Ishikawa (cell line): Measurements from ENCODE around the gene GRID2.
A peak's percentile ranks its signal among the peaks of the same experiment; 100 is the strongest.

Source experiments
- CEBPB ChIP-seq: IDR thresholded peaks from 2 replicates; pipeline ENCODE4 v1.6.1; 2012
- CREB1 ChIP-seq: IDR thresholded peaks from 2 replicates; pipeline ENCODE4 v1.6.1; 2012; ENCODE audit warnings: low read depth
- EGR1 ChIP-seq: IDR thresholded peaks from 2 replicates; pipeline ENCODE4 v1.6.1; 2012
- EP300 ChIP-seq: IDR thresholded peaks from 2 replicates; pipeline ENCODE4 v1.6.1; 2012; ENCODE audit warnings: borderline replicate concordance
- FOXM1 ChIP-seq: IDR thresholded peaks from 2 replicates; pipeline ENCODE4 v1.6.1; 2012; ENCODE audit warnings: low read depth, borderline replicate concordance
- NFIC ChIP-seq: IDR thresholded peaks from 2 replicates; pipeline ENCODE4 v1.6.1; 2012
- RAD21 ChIP-seq: IDR thresholded peaks from 2 replicates; pipeline ENCODE4 v1.6.1; 2012; ENCODE audit warnings: low read depth
- REST ChIP-seq: IDR thresholded peaks from 2 replicates; pipeline ENCODE4 v1.6.1; 2012; ENCODE audit warnings: low read depth, mild to moderate bottlenecking
- TAF1 ChIP-seq: IDR thresholded peaks from 2 replicates; pipeline ENCODE4 v1.6.1; 2012; ENCODE audit warnings: low read depth, mild to moderate bottlenecking
- TCF12 ChIP-seq: IDR thresholded peaks from 2 replicates; pipeline ENCODE4 v1.6.1; 2012; ENCODE audit warnings: low read depth
- TEAD4 ChIP-seq: IDR thresholded peaks from 2 replicates; pipeline ENCODE4 v1.6.1; 2012
- YY1 ChIP-seq: IDR thresholded peaks from 2 replicates; pipeline ENCODE4 v1.6.1; 2012; ENCODE audit warnings: low read depth
- ZBTB7A ChIP-seq: IDR thresholded peaks from 2 replicates; pipeline ENCODE4 v1.6.1; 2012; ENCODE audit warnings: low read depth
- TF ChIP-seq, protein P1 (sequence below): IDR thresholded peaks from 2 replicates; pipeline ENCODE4 v1.6.1; 2012
- TF ChIP-seq, protein P2 (sequence below): IDR thresholded peaks from 2 replicates; pipeline ENCODE4 v1.6.1; 2012

The GRID2 gene

DNA sequence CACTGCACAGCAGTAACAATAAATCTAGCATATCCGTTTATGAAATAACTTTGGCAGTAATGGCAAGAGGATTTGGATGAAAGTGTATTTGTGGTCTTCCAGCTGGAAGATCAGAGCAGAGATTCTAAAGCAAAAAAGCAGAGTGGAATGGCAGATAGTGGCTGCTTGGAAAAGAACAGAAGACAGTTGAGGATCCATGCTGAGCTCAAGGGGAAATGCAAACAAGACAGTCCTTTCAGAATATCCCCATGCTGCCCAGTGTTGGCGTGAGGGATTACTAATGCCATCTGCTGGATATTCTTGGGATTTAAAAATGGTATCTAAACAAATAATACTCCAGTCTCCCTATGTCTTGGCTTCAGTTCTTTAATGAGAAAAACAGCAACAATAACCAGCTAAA lies 895.7 kb downstream of the GRID2 start:
- peak; percentile 88 for TF ChIP-seq RAD21
- TF ChIP-seq FOXM1: no peak

DNA sequence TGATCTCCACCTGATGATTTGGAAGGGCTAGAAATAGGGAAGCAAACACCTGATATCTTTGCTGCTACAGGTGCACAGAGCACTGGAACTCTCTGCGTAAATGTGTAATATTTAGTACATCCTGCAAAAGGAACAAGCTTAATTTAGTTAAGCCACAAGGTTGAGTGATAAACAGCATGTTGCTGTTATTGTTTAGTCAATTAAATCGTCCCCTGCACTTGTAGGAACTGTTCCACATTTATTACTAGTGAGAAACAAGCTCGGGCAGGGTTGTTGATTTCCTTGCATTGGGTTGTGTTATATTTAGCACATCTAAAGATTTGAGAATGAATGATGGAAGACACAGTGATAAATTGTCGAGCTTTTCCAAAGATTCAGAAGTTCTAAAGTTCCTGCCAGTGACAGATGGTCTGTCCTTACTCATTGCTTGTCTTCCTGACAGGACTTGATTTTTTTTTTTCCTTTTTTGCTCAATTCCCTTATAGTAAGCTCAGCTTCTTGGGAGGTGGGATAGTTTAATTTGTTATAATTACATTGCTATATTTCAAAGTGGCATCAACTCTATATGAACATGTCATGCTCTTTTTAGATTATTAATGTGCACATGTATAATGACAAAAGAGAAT lies 897.8 kb downstream of the GRID2 start:
- TF ChIP-seq, protein P1, sequence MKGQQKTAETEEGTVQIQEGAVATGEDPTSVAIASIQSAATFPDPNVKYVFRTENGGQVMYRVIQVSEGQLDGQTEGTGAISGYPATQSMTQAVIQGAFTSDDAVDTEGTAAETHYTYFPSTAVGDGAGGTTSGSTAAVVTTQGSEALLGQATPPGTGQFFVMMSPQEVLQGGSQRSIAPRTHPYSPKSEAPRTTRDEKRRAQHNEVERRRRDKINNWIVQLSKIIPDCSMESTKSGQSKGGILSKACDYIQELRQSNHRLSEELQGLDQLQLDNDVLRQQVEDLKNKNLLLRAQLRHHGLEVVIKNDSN: no peak
- no peak for TF ChIP-seq YY1
- TF ChIP-seq ZBTB7A: no peak
- TF ChIP-seq TCF12: no peak
- no peak for TF ChIP-seq EP300
- TF ChIP-seq REST: no peak

DNA sequence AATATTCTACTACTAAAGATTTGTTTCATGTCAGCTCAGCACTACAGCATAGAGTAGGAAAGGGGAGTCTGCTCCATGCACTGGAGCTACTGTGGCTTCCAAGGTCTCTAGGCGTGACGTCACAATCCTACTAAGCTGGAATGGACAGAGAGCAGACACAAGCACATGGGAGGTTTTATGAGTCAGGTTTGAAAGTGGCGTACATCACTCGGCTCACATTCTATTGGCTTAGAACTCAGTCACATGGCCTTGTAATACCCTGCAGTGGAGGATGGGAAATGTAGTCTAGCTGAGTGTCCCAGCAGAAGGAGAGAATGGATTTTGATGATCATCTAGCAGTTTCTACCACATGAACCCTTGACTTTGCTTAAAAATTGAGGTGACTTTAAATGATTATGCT lies 899.9 kb downstream of the GRID2 start:
- no peak for TF ChIP-seq TCF12
- TF ChIP-seq, protein P1: peak; percentile 83

GRCh38 chr4:93212250-93212649 lies 908.5 kb downstream of the GRID2 start:
- TF ChIP-seq ZBTB7A (no peak), YY1 (no peak), EGR1 (no peak), TEAD4 (no peak), EP300 (no peak), NFIC (no peak), CEBPB (no peak), RAD21 (no peak), TCF12 (no peak), REST (no peak)
- TF ChIP-seq, protein P2, sequence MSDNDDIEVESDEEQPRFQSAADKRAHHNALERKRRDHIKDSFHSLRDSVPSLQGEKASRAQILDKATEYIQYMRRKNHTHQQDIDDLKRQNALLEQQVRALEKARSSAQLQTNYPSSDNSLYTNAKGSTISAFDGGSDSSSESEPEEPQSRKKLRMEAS: no peak
- TF ChIP-seq, protein P1: no peak

GRCh38 chr4:93216646-93217045 lies 912.9 kb downstream of the GRID2 start:
- TF ChIP-seq, protein P2: no peak

DNA sequence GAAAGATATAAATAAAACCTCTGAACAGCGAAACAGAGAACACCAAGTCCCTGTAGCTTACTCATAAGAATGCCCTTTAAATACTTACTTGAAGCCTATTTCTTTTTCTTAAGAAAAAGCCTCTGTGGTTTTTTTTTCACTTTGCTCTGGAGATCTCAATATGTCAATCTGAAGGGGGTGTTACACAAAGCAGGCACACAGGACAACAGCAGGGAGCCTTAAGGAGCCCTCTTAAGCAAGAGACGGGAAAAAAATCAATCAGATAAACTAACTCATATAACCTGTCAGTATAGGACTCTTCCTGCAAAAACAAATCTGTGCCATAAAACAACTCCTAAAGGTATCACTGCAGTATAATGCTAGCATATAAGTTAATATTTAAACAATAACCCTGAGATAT lies 913.7 kb downstream of the GRID2 start:
- TF ChIP-seq TCF12: no peak
- TF ChIP-seq RAD21: no peak
- no peak for TF ChIP-seq EGR1
- no peak for TF ChIP-seq ZBTB7A
- no peak for TF ChIP-seq REST
- TF ChIP-seq NFIC: no peak
- no peak for TF ChIP-seq FOXM1
- TF ChIP-seq, protein P2: no peak
- no peak for TF ChIP-seq YY1
- no peak for TF ChIP-seq CREB1
- no peak for TF ChIP-seq CEBPB
- no peak for TF ChIP-seq EP300
- no peak for TF ChIP-seq TAF1
- TF ChIP-seq TEAD4: no peak
- TF ChIP-seq, protein P1: no peak
